HepG2 (cell line): ENCODE results near the gene HTR4. TPM values are rescaled to one million over a fixed set of nuclear protein-coding genes. Genes with fewer than 3 reads are reported as not detected.

Source experiments
- ATAC-seq: fragments of 200-7000 bp; cut with Tn5 transposase; 3 replicates; pipeline ENCODE4 v1.9.1; 2020; ENCODE audit warnings: mild to moderate bottlenecking, moderate library complexity
- BruUV-seq: library from RNA; stranded (reverse); fragments of 400-500 nt; replicated peaks from 2 replicates; lab custom pipeline; 2021; lab: Mats Ljungman, UMichigan
- CTCF ChIA-PET: fragments of 300-600 bp; formaldehyde crosslinking; extraction: SDS; loops from one replicate; lab custom pipeline; 2021; ENCODE audit warnings: low total read pairs, inconsistent platforms, low intra/inter-chr PET ratio; lab: Yijun Ruan, JAX
- POLR2A ChIA-PET: fragments of 350-600 bp; sonication (Branson Sonifier 250); formaldehyde crosslinking; loops from one replicate; lab custom pipeline; 2020; ENCODE audit warnings: antibody characterized with exemption, inconsistent platforms; lab: Yijun Ruan, JAX
- DNase-seq: peaks from one replicate; pipeline ENCODE4 v3.0.0-alpha.2; 2015; ENCODE audit warnings: low spot score
- FAIRE-seq: peaks from 3 replicates; lab custom pipeline; 2011; peaks lifted over from hg19 to GRCh38; lab: Jason Lieb, UNC
- H2AFZ ChIP-seq: one replicate; pipeline ENCODE4 v1.6.1; 2011; ENCODE audit warnings: low read length, inconsistent platforms
- H3K27ac ChIP-seq: fragments of 300-600 bp; 3 replicates; pipeline ENCODE4 v1.8.0; 2011; ENCODE audit warnings: mixed run types, mild to moderate bottlenecking, mixed read lengths, low read length, inconsistent platforms; ENCODE audit not compliant: insufficient read depth; ENCODE audit errors: extremely low read length
- H3K27me3 ChIP-seq, 2 experiments: fragments of 200-600 bp in 1 of 2; 2 replicates in 1 of 2; 3 replicates in 1 of 2; pipeline versions ENCODE4 v1.6.0 to v1.8.0; 2011; ENCODE audit warnings: low read length in 2 of 2, mild to moderate bottlenecking in 2 of 2, moderate library complexity in 2 of 2, inconsistent platforms in 1 of 2; ENCODE audit not compliant: insufficient read depth in 2 of 2, control insufficient read depth in 1 of 2
- H3K36me3 ChIP-seq, 2 experiments: fragments of 200-600 bp in 1 of 2; replicated peaks in 1 of 2; 2 replicates in 1 of 2; 3 replicates in 1 of 2; pipeline versions ENCODE4 v1.5.1 to v1.8.0; 2011; ENCODE audit warnings: low read length in 2 of 2, inconsistent platforms in 1 of 2; ENCODE audit not compliant: insufficient read depth in 2 of 2, control insufficient read depth in 1 of 2
- H3K4me1 ChIP-seq: 2 replicates; pipeline ENCODE4 v1.5.1; 2012; ENCODE audit warnings: low read length, inconsistent platforms; ENCODE audit not compliant: insufficient read depth
- H3K4me2 ChIP-seq: 2 replicates; pipeline ENCODE4 v1.6.0; 2011; ENCODE audit warnings: low read depth, low read length, inconsistent platforms
- H3K4me3 ChIP-seq, 3 experiments: fragments of 200-600 bp in 1 of 3; sonication (generic), shearing (Covaris generic) in 1 of 3; replicated peaks in 1 of 3; 2 replicates each; pipeline ENCODE4 v1.5.1; 2011 to 2016; ENCODE audit warnings: low read length in 3 of 3, inconsistent platforms in 2 of 3, low read depth in 2 of 3, mild to moderate bottlenecking in 2 of 3, control low read depth in 1 of 3, mixed read lengths in 1 of 3; ENCODE audit not compliant: insufficient read depth in 1 of 3
- H3K79me2 ChIP-seq: one replicate; pipeline ENCODE4 v1.6.1; 2011; ENCODE audit warnings: low read length, inconsistent platforms; ENCODE audit not compliant: insufficient read depth
- H3K9ac ChIP-seq: 2 replicates; pipeline ENCODE4 v1.6.0; 2011; ENCODE audit warnings: mild to moderate bottlenecking, low read depth, low read length, inconsistent platforms; ENCODE audit not compliant: insufficient read depth
- H3K9me3 ChIP-seq: 2 replicates; pipeline ENCODE4 v1.5.1; 2012; ENCODE audit warnings: mild to moderate bottlenecking, low read length
- H4K20me1 ChIP-seq: 2 replicates; pipeline ENCODE4 v1.6.0; 2011; ENCODE audit warnings: inconsistent platforms, mild to moderate bottlenecking, low read length, moderate library complexity; ENCODE audit not compliant: insufficient read depth
- BRCA1 ChIP-seq: sonication (generic); formaldehyde crosslinking; IDR thresholded peaks from 2 replicates; pipeline ENCODE4 v1.4.0; 2020; ENCODE audit warnings: missing genetic modification reagents
- CEBPB ChIP-seq: IDR thresholded peaks from 2 replicates; pipeline ENCODE4 v1.6.1; 2011; ENCODE audit warnings: low read depth, low read length, improper control_type of control experiment, borderline replicate concordance
- DNMT3B ChIP-seq: conservative IDR thresholded peaks from 2 replicates; pipeline ENCODE4 v1.6.1; 2016; ENCODE audit warnings: missing biosample characterization, control low read depth
- HDAC1 ChIP-seq: sonication (generic); formaldehyde crosslinking; IDR thresholded peaks from 2 replicates; pipeline ENCODE4 v1.5.1; 2020; ENCODE audit warnings: mild to moderate bottlenecking, missing genetic modification reagents
- POLR2G ChIP-seq: fragments of 200-400 bp; formaldehyde crosslinking; IDR thresholded peaks from 2 replicates; pipeline ENCODE4 v1.6.1; 2018; ENCODE audit warnings: mild to moderate bottlenecking, low read depth, low read length, moderate library complexity
- ZFP41 ChIP-seq: sonication (generic); formaldehyde crosslinking; IDR thresholded peaks from 2 replicates; pipeline ENCODE4 v1.4.0; 2020; ENCODE audit warnings: mild to moderate bottlenecking, missing genetic modification reagents, borderline replicate concordance
- ZNF263 ChIP-seq: sonication (generic); formaldehyde crosslinking; IDR thresholded peaks from 2 replicates; pipeline ENCODE4 v1.4.0; 2020; ENCODE audit warnings: missing genetic modification reagents
- ZNF777 ChIP-seq: sonication (generic); formaldehyde crosslinking; IDR thresholded peaks from 2 replicates; pipeline ENCODE4 v1.4.0; 2020; ENCODE audit warnings: missing genetic modification reagents
- WGBS: methylation state at CpG from one replicate; pipeline ENCODE4 v1.1.6; 2017; ENCODE audit warnings: low lambda C conversion rate; 5-methylcytosine and 5-hydroxymethylcytosine counted together
- in situ Hi-C: cut with HindIII; loops from 2 replicates; pipeline ENCODE4 v1.10.0; 2017; ENCODE audit warnings: low pct_unique_long_range_greater_than_20kb; ENCODE audit not compliant: extremely low pct_ligation_motif_present
- intact Hi-C: fragments of 100-400 bp; cut with micrococcal nuclease; formaldehyde crosslinking; loops from one replicate; pipeline ENCODE4 v1.10.0; 2022; ENCODE audit not compliant: unreplicated experiment
- polyA plus RNA-seq, 8 experiments: library from polyadenylated mRNA; depleted of rRNA in 3 of 8; stranded (reverse) in 7 of 8; unstranded in 1 of 8; fragments of >200 nt; fragmentation: Illumina TruSeq in 4 of 8; extraction: Trizol in 4 of 8; gene quantifications; 2 replicates each; pipeline versions ENCODE4 v1.2.1 to v1.2.3, GENCODE V29; 2011 to 2016; ENCODE audit warnings: low read depth in 4 of 8, missing spikeins in 1 of 8, mixed read lengths in 1 of 8; ENCODE audit not compliant: insufficient read depth in 1 of 8
- total RNA-seq, 5 experiments: library from RNA; depleted of rRNA; stranded (reverse); fragments of >200 nt; fragmentation: Illumina TruSeq; extraction: Trizol; gene quantifications; 2 replicates each; pipeline ENCODE4 v1.2.3, GENCODE V29; 2016; ENCODE audit warnings: low read depth in 1 of 5

The HTR4 gene
- total and polyA plus RNA-seq, 2 of the 13 experiments (the other 11 are each of a cell fraction or from before 2014, with no cell fraction given) = not detected

DNA sequence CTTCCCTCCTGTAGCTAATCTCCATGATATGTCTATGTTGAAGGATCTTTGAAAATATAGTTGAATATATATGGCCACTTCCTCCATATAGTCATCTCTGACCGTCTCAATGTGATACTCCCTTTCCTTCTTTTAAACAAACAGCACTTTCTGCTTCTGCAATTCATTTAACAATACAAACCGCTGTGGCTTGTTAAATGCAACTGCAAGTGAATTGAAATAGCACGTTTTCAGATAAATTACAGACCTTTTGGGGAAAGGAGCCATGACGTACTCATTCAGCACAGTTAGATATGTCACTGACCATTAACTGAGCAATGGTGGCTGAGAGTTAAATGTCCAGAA, 188.1 kb downstream of the HTR4 start:
- no peaks in the 10 kb centered on the region for H3K27me3 ChIP-seq
- ChIA-PET CTCF (no interaction called here), POLR2A (no interaction called here)
- no TSS peak for BruUV-seq
- no peak overlapping the region for H3K4me2 ChIP-seq
- H4K20me1 ChIP-seq = no peaks in the 10 kb centered on the region
- no peak for ATAC-seq
- no peak for TF ChIP-seq ZFP41 (CRISPR knock-in tag)
- no peak for TF ChIP-seq ZNF777 (CRISPR knock-in tag)
- no peak for TF ChIP-seq ZNF263 (CRISPR knock-in tag)
- TF ChIP-seq BRCA1 (CRISPR knock-in tag) = no peak
- no peak for TF ChIP-seq POLR2G
- TF ChIP-seq HDAC1 = no peak
- H3K79me2 ChIP-seq = no peaks in the 10 kb centered on the region
- H3K9me3 ChIP-seq = no peaks in the 10 kb centered on the region
- intact Hi-C loops (no loop called here), in situ Hi-C loops (no loop called here)
- H3K9ac ChIP-seq = no peak overlapping the region
- no peak overlapping the region for H2AFZ ChIP-seq
- H3K4me3 ChIP-seq = no peak overlapping the region
- H3K27ac ChIP-seq = no peak overlapping the region
- H3K36me3 ChIP-seq = no peaks in the 10 kb centered on the region
- 26% methylated on average over 4 of the region's 4 CpGs for WGBS
- no peak for FAIRE-seq
- no peak for DNase-seq
- H3K4me1 ChIP-seq = no peaks in the 10 kb centered on the region

DNA sequence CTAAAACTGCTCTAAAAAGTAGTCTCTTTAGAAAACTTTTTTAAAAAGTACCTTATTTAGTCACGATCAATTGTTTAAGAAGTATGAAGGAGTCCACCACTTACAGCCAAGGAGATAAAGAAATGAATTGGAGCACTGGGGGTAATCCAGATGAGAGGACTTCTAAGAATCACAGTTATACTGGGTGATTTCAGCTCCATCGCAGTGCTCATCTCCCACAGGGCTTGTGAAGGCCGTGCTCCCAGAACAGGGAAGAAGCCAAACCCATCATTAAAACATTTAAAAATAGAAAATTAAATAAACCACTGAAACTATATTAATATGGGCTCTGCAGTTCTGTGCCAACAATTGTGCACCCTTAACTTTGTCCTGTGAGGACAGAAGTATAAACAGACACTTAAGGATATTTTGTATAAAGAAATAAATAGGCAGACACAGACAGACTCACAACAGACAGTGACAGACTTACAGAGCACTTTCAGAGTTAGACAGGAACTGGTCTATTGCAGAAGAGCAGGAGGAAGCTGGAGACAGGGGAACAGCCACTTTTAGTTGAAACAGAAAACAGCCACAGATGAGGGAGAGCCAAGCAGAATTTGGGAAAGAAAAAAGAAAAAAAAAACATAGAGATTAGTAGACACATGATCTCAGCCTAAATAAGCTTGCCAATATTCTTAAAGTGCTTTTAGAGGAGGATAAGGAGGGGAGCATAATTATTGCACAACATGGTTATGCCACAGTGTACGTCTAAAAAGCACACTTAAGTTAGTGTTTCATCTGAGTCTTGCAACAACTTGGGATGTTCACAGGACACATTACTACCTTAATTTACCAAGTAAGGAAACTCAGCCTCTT, 188.7 kb downstream of the HTR4 start:
- FAIRE-seq = no peak

More for the DNA sequence above, 188.7 kb downstream of the HTR4 start:
- WGBS = 23% methylated on average over 4 of the region's 4 CpGs
- no peak overlapping the region for H3K9ac ChIP-seq
- ATAC-seq (no peak), DNase-seq (no peak)
- H3K4me2 ChIP-seq = no peak overlapping the region
- H2AFZ ChIP-seq = no peak overlapping the region
- POLR2A ChIA-PET = no interaction called here
- no TSS peak for BruUV-seq
- H4K20me1 ChIP-seq = no peaks in the 10 kb centered on the region
- no peak overlapping the region for H3K27ac ChIP-seq
- no peaks in the 10 kb centered on the region for H3K36me3 ChIP-seq
- no peaks in the 10 kb centered on the region for H3K4me1 ChIP-seq
- in situ Hi-C loops = no loop called here
- intact Hi-C loops = no loop called here
- H3K9me3 ChIP-seq = no peaks in the 10 kb centered on the region
- H3K4me3 ChIP-seq = no peak overlapping the region
- no peaks in the 10 kb centered on the region for H3K79me2 ChIP-seq
- TF ChIP-seq CEBPB (peak; percentile 56), DNMT3B (CRISPR knock-in tag) (no peak)
- no peaks in the 10 kb centered on the region for H3K27me3 ChIP-seq
- CTCF ChIA-PET = no interaction called here
